EL (cell line): ENCODE data around the gene PFDN1.

Source experiments
- DNase-seq: peaks from one replicate; pipeline ENCODE4 v3.0.0-alpha.2; 2016

The PFDN1 gene

GRCh38 chr5:140327589-140327988 is 24.7 kb upstream of the PFDN1 start:
- DNase-seq, result no peak

- DNase-seq, result no peak
Measured at GRCh38 chr5:140325486-140325885, 22.6 kb upstream of the PFDN1 start.

GRCh38 chr5:140324617-140325241 is 21.8 kb upstream of the PFDN1 start:
- peak; percentile 77 for DNase-seq

- no peak for DNase-seq
Measured at GRCh38 chr5:140324041-140324600, 21.2 kb upstream of the PFDN1 start.

GRCh38 chr5:140322751-140323731 is 20.1 kb upstream of the PFDN1 start:
- peak; percentile 99 for DNase-seq

GRCh38 chr5:140321796-140322195 is 18.9 kb upstream of the PFDN1 start:
- no peak for DNase-seq

GRCh38 chr5:140319833-140320232 is 16.9 kb upstream of the PFDN1 start:
- no peak for DNase-seq

GRCh38 chr5:140318792-140319191 is 15.9 kb upstream of the PFDN1 start:
- no peak for DNase-seq

GRCh38 chr5:140317859-140318258 is 15.0 kb upstream of the PFDN1 start:
- DNase-seq, result peak; percentile 84

GRCh38 chr5:140312791-140313189 is 9.9 kb upstream of the PFDN1 start:
- no peak for DNase-seq

GRCh38 chr5:140312067-140312790 is 9.3 kb upstream of the PFDN1 start:
- DNase-seq, result peak; percentile 96

GRCh38 chr5:140311011-140311467 is 8.1 kb upstream of the PFDN1 start:
- peak; percentile 90 for DNase-seq

GRCh38 chr5:140310434-140310833 is 7.5 kb upstream of the PFDN1 start:
- no peak for DNase-seq

GRCh38 chr5:140309706-140310249 is 6.9 kb upstream of the PFDN1 start:
- DNase-seq, result no peak

GRCh38 chr5:140305471-140305870 is 2.6 kb upstream of the PFDN1 start:
- DNase-seq, result no peak

GRCh38 chr5:140303966-140304365 is 1.1 kb upstream of the PFDN1 start:
- DNase-seq, result no peak

GRCh38 chr5:140301136-140301535 is 1.8 kb downstream of the PFDN1 start:
- no peak for DNase-seq

- DNase-seq, result no peak
Measured at GRCh38 chr5:140299056-140299455, 3.8 kb downstream of the PFDN1 start.

- peak; percentile 96 for DNase-seq
Measured at GRCh38 chr5:140298183-140298601, 4.7 kb downstream of the PFDN1 start.

GRCh38 chr5:140297283-140297682 is 5.6 kb downstream of the PFDN1 start:
- DNase-seq, result no peak

GRCh38 chr5:140296289-140296688 is 6.6 kb downstream of the PFDN1 start:
- DNase-seq, result no peak

GRCh38 chr5:140295414-140295813 is 7.5 kb downstream of the PFDN1 start:
- DNase-seq, result peak; percentile 99

GRCh38 chr5:140294753-140295152 is 8.1 kb downstream of the PFDN1 start:
- DNase-seq, result no peak
